CD4-positive, alpha-beta T cell treated with Interferon alpha-2 for 1 hour (primary cell): Measurements from ENCODE around the gene PRKCD.

Experiments used
- DNase-seq, 2 donors: peaks; one replicate each; pipeline ENCODE4 v3.0.0-alpha.2; 2020 to 2022

PRKCD gene

DNA sequence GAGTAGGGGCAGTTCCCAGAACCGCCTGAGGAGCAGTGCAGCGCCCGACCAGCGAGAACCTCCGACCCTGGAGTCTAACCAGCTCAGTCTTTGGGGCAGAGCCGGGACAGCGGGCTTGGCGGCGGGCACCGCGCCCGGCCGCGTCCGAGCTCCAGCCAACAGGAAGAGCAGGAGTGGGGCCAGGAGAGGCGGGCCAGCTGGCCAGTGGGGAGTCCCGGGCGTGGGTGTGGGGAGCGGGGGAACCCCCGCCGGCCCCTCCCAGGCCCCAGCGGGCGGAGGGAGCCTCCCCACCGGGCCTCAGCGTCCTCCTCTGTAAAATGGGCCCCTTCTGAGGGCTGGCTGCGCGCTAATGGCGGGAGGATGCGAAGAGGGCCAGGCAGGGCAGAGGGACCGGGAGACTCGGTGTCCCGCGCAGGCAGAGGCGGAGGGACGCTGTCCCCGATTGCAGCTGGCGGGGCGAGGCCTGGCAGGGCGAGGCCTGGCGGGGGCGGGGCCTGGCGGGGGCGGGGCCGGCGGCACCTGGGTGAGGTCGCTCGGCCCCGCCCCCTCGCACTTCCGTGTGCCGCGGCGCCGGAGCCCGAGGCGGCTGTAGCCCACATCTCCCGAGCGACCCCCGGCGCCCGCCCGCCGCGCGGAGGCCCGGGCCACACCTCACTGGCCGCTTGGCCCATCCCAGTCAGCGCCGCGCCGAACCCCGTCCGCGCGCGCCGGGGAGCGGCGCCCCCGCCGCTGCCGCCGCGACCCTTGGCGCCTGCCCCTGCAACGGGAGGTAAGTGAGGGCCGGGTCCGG, at the start of gene PRKCD:
PRKCD (plus strand) TSS at position 550 of the 790 bp plus-strand sequence. CDS start 17,214 bp downstream, outside the sequence.
- peak; percentile 80 to 87 for DNase-seq

GRCh38 chr3:53111822-53112221, 49.2 kb upstream of the PRKCD start:
- no peak for DNase-seq

GRCh38 chr3:53113293-53114010, 47.6 kb upstream of the PRKCD start:
- no peak for DNase-seq

- peak; percentile 80 to 84 for DNase-seq
Observed at GRCh38 chr3:53114011-53114400, 47.0 kb upstream of the PRKCD start.

GRCh38 chr3:53114412-53115074, 46.5 kb upstream of the PRKCD start:
- no peak for DNase-seq

DNA sequence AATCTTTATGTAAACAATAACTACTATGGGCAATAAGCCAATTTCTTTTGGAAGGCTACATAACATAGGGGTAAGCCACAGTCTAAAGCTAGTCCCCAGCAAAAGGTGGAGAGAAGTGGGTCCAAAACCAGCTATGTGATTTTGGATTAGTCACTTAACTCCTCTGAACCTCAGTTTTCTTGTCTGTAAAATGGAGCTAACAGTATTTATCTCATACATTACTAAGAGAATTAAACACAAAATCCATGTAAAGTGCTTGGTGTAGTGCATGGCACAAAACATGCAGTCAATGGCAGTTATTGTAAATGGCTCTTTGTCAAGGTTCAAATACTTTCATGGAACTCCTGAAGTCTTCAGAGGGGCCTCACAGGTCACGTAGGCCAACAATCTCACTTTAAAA, 44.1 kb upstream of the PRKCD start:
- DNase-seq = no peak

DNA sequence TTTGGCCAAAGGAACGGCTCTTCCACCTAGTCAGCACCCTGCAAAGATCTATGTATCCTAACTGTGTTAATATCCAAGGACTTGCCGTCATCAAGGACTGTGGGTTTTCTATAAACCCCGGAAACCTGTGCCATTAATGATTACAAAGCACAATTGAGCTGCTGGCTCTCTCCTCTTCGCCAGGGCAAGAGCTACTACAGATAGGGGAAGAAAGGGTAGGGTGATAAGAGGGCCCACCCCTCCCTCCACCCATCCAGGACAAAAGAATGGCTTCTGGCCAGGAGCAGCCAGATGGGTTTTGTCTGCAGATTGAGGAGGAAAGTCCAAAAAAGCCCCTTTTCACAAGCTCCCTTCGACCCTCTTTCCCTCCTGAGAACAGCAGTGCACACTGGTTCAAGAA, 40.7 kb upstream of the PRKCD start:
- no peak for DNase-seq

DNA sequence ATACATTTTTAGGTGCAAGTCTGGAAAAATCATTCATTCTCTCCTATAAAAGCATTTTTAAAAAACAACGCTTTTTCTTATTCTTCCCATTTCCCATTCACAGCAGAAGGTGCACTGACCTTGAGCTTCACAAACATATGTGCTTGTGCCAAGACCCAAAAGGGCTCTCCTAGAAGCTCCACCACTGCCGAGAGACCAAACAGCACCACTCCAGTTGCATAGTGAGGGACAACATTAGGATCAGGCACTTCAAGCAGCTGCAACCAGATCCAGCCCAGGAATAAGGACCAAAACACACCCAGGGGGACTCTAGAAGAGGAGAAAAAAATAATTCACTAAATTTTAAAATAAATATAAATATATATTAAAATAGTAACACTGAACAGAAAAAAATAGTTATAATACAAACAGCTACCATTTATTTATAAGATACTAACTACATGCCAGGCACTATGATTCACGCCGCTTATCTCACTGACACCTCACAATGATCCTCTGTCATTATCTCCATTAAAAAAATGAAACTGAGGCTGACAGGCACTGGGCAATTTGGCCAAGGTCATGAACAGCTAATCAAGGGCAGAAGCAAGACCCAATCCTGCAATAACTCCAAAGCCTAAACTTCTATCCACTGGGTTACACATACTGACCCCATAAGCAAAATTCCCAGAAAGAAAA, 38.6 kb upstream of the PRKCD start:
- no peak for DNase-seq

- peak in 1 of 2 donors; percentile 46 for DNase-seq
Observed at GRCh38 chr3:53122933-53123305, 38.1 kb upstream of the PRKCD start.

- no peak for DNase-seq
Observed at GRCh38 chr3:53123510-53123909, 37.5 kb upstream of the PRKCD start.

DNA sequence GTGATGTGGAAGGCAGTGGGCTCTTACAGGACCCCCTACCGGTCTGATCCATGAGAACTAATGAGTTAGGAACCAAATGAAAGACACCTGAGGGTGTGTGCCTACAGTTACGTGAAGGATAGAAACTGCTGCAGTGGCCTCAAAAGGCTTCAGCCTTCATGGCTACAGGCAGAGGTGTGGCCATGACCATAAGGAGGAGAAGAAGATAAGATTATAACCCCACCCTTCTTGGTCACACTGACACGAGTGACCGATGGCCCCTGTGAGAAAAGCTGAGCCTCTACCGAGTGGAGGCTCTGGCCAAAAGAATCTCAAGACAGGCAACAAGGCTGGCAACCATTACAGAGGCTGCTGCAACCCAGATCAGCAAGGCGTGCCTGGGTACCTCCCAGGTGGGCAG, 37.1 kb upstream of the PRKCD start:
- DNase-seq = no peak

GRCh38 chr3:53126601-53127000, 34.4 kb upstream of the PRKCD start:
- no peak for DNase-seq

GRCh38 chr3:53129344-53129743, 31.7 kb upstream of the PRKCD start:
- no peak for DNase-seq

DNA sequence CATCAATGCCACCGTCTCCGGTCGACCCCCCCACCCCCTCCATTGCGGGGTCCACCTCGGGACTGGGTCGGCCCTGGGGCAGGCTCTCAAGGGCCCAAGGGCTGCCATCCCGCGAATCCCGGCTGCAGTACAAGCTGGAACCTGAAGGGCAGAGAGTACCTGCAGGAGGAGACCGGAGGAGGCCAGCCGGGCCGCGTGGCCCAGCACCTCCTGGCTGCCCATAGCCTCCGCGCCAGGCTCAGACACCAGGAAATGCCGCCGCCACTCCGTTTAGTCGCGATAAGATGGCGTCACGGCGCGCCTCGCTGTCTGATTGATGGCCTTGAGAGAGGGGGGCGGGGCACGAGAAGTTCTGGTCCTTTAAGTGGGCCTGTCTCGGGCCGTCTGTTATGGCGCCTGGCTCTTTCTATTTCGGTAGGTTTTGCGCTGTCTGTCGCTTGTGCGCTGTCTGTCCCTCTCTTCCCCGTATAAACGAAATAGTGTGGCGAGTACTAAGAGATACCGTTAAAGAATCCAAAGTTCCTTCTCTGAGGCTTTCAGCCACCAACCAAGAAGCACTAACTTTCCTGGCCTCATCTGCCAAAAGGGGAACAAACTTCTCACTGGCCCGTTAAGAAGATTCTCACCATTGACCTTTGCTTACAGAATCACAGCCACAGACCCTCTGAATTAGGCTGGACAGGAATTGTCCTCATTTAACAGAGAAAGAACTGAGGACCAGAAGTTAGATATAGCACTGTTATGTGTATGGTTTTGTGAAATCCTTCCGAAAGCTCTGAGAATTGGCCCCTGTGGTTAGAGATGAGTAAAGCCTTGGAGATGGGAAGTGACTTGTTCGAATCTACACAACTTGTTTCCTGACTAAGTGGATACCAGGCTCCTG, 30.6 kb upstream of the PRKCD start, which contains the start of gene RFT1:
RFT1 (minus strand) TSS at position 257 of the 883 bp plus-strand sequence; CDS start at position 222, 35 bp downstream.
- DNase-seq = peak; percentile 97 to 98

- DNase-seq = no peak
Observed at GRCh38 chr3:53131096-53131495, 29.9 kb upstream of the PRKCD start.

DNA sequence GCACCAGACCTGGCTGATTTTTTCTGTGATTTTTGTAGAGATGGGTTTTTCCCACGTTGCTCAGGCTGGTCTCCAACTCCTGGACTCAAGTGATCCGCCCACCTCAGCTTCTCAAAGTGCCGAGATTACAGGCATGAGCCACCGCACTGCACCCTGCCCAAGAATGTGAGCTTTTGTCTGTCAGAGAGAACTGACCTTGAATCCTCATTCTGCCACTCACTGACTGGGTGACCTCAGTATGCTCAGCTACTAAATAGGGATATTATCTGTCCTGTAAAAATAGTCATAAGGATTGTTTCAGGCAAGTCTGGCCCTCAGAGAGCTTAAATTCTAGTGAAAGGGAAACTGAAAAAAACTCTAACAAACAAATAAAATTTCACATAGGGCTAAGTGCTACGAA, 28.7 kb upstream of the PRKCD start:
- no peak for DNase-seq

DNA sequence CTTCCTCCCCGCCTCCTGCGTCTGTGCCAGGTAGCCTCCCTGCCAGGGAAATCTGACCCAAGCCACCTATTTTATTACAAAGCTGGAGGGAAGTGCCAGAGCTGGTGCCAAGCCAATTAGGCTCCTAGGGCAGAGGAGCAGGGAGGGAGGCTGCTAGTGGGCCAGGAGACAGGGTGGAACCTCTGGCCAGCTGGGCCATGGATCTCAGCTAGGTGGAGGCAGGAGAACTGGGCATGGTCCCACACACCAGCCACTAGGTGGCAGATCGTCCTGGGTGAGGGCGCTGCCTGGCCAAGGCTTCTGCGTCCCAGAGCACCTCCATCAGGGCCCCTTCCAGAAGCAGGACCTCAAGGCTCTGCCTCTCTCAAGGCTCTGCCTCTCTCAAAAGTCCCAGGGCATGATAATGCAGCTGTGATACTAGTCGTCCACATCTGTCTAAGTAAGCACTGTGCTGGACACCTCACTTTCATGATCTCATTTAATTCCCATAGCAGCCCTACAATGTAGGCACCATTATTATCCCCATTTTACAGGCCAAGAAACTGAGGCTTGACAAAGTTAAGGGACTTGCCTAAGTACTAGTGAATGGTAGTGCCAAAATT, 26.3 kb upstream of the PRKCD start:
- peak; percentile 70 to 71 for DNase-seq

GRCh38 chr3:53137221-53137620, 23.8 kb upstream of the PRKCD start:
- no peak for DNase-seq

- no peak for DNase-seq
Observed at GRCh38 chr3:53137835-53138446, 23.1 kb upstream of the PRKCD start.

- no peak for DNase-seq
Observed at GRCh38 chr3:53139906-53140846, 20.8 kb upstream of the PRKCD start.
